Type B pancreatic cell (in vitro differentiated cells): ENCODE results near the gene PTPRC. TPM values are rescaled to one million over a fixed set of nuclear protein-coding genes. Genes with fewer than 3 reads are reported as not detected.

Experiments
- DNase-seq: peaks from one replicate; pipeline ENCODE4 v3.0.0; 2021; ENCODE audit warnings: mixed read lengths; ENCODE audit not compliant: unreplicated experiment; ENCODE audit errors: extremely low spot score
- H3K27ac Mint-ChIP-seq: 2 replicates; pipeline ENCODE4 v1.8.0; 2021; ENCODE audit warnings: mild to moderate bottlenecking, mixed read lengths
- H3K27me3 Mint-ChIP-seq: 2 replicates; pipeline ENCODE4 v1.8.0; 2021; ENCODE audit warnings: mixed read lengths
- H3K36me3 Mint-ChIP-seq: 2 replicates; pipeline ENCODE4 v1.8.0; 2021; ENCODE audit warnings: mixed read lengths
- H3K4me1 Mint-ChIP-seq: one replicate; pipeline ENCODE4 v1.8.0; 2021; ENCODE audit warnings: mixed read lengths; ENCODE audit not compliant: unreplicated experiment
- H3K4me3 Mint-ChIP-seq: 2 replicates; pipeline ENCODE4 v1.8.0; 2021; ENCODE audit warnings: mild to moderate bottlenecking, mixed read lengths
- H3K9me3 Mint-ChIP-seq: 2 replicates; pipeline ENCODE4 v1.8.0; 2021; ENCODE audit warnings: mixed read lengths
- CTCF ChIP-seq: fragments of 200-600 bp; sonication (generic); conservative IDR thresholded peaks from 2 replicates; pipeline ENCODE4 v1.5.0; 2021; ENCODE audit warnings: antibody characterized with exemption, mild to moderate bottlenecking
- total RNA-seq: library from RNA; stranded (reverse); gene quantifications from 2 replicates; pipeline ENCODE4 v1.2.1, GENCODE V29; 2021; ENCODE audit warnings: low replicate concordance

The PTPRC gene
- total RNA-seq, 1 donor from 2014 or later, result not detected

DNA sequence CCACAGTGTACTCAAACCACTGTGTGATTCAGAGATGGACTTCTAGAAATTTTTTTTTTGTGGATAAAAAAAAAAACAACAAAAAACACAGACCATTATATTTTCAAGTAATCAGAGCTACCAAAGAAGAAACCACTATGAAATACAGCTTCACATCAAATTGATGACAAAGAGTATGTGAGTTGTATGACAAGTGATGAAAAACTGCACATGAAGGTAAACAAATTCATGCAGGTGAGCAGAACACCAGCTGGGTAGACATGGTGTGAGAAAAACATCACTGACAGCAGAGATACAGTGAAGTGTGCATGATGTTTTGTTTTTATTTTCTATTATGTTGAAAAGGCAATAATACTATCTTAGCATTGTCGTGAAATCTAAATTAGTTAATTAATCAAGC is 8.0 kb upstream of the PTPRC start:
- H3K36me3 Mint-ChIP-seq, result no peaks in the 10 kb centered on the region
- H3K27ac Mint-ChIP-seq, result no peak overlapping the region
- no peak overlapping the region for H3K4me3 Mint-ChIP-seq
- no peak for DNase-seq
- H3K4me1 Mint-ChIP-seq, result no peaks in the 10 kb centered on the region
- TF ChIP-seq CTCF, result no peak
- H3K27me3 Mint-ChIP-seq, result no peaks in the 10 kb centered on the region
- peaks cover 5% of the 10 kb centered on the region for H3K9me3 Mint-ChIP-seq

GRCh38 chr1:198631292-198631691 is 7.5 kb upstream of the PTPRC start:
- Mint-ChIP-seq H3K4me3 (no peak overlapping the region), H3K27ac (no peak overlapping the region), H3K36me3 (no peaks in the 10 kb centered on the region), H3K27me3 (no peaks in the 10 kb centered on the region), H3K9me3 (peaks cover 5% of the 10 kb centered on the region), H3K4me1 (no peaks in the 10 kb centered on the region)
- no peak for DNase-seq
- no peak for TF ChIP-seq CTCF

DNA sequence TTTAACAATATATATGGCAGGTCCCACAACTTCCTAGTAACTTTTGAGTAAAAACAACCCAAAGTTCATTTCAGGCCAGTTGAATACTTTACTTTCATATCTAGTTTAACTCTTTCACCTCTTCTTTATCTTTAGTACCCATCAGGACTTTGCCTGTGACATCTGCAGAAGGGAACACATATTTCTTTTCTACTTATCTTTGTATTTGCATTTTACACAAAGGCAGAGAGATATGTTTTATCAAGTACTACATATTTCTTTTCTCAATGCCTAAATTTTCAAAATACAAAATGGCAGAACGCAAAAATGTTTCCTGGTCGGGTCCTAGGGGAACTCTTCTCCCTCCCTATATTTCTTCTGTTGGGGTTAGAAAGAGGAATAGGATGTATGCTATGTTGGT is 6.8 kb upstream of the PTPRC start:
- Mint-ChIP-seq H3K27me3 (no peaks in the 10 kb centered on the region), H3K27ac (no peak overlapping the region), H3K4me3 (no peak overlapping the region), H3K36me3 (no peaks in the 10 kb centered on the region), H3K9me3 (peaks cover 5% of the 10 kb centered on the region), H3K4me1 (no peaks in the 10 kb centered on the region)
- no peak for DNase-seq
- no peak for TF ChIP-seq CTCF

DNA sequence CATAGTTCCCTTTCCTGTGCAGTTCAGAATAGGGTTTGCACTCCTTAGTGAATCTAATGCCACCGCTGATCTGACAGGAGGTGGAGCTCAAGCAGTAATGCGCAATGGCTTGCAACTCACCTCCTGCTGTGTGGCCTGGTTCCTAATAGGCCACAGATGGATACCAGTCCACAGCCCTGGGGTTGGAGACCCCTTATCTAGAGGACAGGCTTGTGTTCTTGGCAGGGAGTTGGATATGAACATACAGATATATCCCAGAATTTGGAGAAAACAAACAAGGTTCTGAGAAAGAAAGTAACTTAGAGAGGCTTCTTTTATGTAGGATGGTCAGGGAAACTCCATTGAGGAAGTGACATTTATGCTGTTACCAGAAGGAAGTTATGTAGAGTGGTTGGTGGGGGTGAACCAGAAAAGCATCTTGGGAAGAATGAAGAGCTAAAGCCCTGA is 5.1 kb upstream of the PTPRC start:
- Mint-ChIP-seq H3K36me3 (no peaks in the 10 kb centered on the region), H3K27me3 (no peaks in the 10 kb centered on the region), H3K27ac (no peak overlapping the region), H3K4me1 (no peaks in the 10 kb centered on the region), H3K9me3 (peaks cover 5% of the 10 kb centered on the region), H3K4me3 (no peak overlapping the region)
- DNase-seq, result no peak
- no peak for TF ChIP-seq CTCF

DNA sequence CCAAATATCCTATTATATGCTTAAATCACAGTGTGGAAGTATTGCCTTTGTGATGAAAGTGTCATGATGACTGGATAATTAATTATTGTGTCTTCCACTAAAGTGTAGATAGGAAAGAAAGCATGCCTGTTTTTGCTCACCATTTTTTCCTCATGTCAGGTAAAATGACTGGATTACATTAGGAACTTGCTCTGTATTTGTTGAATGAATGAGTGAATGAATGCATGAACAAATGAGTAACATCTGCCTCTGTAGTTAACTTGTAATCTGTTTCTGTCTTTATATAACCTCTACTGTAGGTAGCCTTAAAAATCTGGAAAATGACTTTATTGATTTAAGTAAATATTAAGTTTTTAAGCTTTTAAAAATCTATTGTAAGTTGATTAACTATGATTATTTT is 2.9 kb upstream of the PTPRC start:
- no peak for TF ChIP-seq CTCF
- no peaks in the 10 kb centered on the region for H3K36me3 Mint-ChIP-seq
- no peak overlapping the region for H3K27ac Mint-ChIP-seq
- peaks cover 5% of the 10 kb centered on the region for H3K9me3 Mint-ChIP-seq
- no peaks in the 10 kb centered on the region for H3K4me1 Mint-ChIP-seq
- DNase-seq, result no peak
- H3K27me3 Mint-ChIP-seq, result no peaks in the 10 kb centered on the region
- H3K4me3 Mint-ChIP-seq, result no peak overlapping the region

DNA sequence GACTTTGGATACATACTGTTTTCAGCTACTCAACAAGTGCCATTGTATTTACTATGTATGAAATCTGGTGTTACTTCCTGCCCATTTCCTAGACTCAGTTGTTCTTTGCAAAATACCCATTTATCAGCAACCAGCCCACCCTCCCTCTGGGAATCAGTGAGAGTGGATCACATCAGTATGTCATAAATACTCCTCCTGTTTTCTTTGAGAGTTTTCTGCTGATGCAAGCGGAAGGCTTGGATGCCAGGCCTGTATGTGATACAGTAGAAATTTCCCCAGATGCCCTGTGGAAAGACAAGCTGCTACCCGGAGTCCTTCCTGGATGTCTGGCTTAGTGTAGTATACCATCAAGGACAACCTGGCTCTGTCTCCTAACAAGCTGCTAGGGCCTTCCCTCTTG is 2.4 kb upstream of the PTPRC start:
- H3K27me3 Mint-ChIP-seq, result no peaks in the 10 kb centered on the region
- DNase-seq, result no peak
- H3K27ac Mint-ChIP-seq, result no peak overlapping the region
- H3K4me3 Mint-ChIP-seq, result no peak overlapping the region
- no peaks in the 10 kb centered on the region for H3K36me3 Mint-ChIP-seq
- peaks cover 5% of the 10 kb centered on the region for H3K9me3 Mint-ChIP-seq
- TF ChIP-seq CTCF, result no peak
- no peaks in the 10 kb centered on the region for H3K4me1 Mint-ChIP-seq
